NCI-H446 treated with DMSO at 0.1 percent for 48 hours (cell line): ENCODE data around the gene SPINK4.

Experiments used
- DNase-seq: peaks from one replicate; lab custom pipeline; 2025; lab: John Stamatoyannopoulos, UW

Gene SPINK4, protein sequence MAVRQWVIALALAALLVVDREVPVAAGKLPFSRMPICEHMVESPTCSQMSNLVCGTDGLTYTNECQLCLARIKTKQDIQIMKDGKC

DNA sequence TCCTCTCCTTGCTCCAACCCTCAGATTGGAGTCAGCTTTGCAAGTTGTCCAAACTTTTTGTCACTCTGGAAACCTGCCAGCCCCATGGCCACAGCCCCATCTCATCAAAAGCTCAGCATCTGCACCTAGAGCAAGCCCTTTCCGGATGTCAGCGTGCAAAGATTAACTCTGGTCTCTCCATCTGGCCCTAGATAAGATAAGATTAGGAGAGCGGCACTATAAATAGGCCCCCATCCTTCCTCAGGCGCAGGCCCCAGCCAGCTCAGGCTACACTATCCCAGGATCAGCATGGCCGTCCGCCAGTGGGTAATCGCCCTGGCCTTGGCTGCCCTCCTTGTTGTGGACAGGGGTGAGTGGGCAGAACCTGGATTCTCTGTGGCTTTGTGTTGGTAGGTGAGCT is at the start of gene SPINK4:
TSS of gene SPINK4 (plus strand) at position 247 of the 400 bp plus-strand sequence. CDS start at position 289, 42 bp downstream.
- no peak for DNase-seq

DNA sequence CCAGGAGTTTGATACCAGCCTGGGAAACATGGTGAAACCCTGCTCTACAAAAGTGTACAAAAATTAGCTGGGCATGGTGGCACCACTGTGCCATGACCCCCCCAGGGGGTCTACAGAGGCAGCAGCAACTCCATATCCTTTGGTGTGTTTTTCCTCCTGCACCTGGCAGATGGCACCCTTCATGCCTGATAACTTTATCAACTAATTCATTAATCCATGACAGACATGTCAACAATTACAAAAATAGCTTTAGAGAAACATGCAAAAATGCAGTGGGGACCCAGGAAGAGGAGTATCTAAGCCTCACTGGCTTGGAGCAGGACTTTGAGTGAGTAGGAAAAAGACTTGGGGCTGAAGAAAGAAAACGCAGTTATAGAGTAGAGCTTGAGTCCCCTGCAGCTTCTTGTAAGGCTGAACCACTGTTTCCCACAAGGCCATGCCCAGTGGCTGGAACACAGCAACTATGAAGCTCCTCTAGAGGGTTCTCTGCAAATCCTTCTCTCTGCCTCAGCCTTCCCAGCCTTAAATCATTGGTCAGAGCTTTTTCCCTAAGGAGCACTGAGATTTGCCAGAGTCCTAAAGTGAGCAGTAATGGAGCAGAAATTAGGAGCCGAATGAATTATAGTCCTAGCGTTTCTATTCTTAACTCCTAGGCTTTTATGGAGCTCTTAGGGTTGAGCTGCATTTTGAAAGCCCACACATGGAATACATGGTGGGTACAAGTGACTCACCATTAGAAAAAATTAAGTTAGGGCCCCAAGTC is 47.3 kb upstream of the SPINK4 start:
- DNase-seq, result no peak

DNA sequence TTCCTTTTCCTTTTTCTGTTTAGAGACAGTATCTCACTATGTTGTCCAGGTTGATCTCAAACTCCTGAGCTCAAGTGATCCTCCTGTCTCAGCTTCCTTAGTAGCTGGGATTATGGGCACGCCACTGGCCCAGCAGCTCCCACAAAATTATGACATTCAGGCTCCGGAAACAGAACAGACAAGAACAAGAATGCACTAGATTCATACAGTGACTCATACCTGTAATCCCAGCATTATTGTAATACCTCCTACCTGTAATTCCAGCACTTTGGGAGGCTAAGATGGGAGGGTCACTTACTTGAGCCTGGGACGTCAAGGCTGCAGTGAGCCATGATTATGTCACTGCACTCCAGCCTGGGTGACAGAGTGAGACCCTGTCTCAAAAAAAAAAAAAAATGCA is 46.1 kb upstream of the SPINK4 start:
- no peak for DNase-seq

DNA sequence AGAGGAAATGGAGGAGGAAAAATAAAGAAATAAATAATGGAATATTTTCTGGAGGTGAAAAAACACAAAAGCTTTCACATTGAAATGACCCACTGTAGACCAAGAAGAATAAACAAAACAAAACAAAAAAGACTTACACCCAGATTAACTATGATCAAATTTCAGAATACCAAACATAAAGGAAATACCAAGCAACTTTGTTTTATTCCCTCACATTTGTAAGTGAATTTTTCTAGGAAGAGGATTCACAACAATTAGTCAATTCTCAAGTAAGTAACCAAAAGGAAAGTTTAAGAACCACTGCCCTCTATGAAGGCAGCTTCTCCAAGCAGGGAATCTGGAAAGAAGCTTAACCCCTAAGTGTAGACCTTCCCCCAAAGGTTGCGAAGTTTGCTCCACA is 43.2 kb upstream of the SPINK4 start:
- no peak for DNase-seq

DNA sequence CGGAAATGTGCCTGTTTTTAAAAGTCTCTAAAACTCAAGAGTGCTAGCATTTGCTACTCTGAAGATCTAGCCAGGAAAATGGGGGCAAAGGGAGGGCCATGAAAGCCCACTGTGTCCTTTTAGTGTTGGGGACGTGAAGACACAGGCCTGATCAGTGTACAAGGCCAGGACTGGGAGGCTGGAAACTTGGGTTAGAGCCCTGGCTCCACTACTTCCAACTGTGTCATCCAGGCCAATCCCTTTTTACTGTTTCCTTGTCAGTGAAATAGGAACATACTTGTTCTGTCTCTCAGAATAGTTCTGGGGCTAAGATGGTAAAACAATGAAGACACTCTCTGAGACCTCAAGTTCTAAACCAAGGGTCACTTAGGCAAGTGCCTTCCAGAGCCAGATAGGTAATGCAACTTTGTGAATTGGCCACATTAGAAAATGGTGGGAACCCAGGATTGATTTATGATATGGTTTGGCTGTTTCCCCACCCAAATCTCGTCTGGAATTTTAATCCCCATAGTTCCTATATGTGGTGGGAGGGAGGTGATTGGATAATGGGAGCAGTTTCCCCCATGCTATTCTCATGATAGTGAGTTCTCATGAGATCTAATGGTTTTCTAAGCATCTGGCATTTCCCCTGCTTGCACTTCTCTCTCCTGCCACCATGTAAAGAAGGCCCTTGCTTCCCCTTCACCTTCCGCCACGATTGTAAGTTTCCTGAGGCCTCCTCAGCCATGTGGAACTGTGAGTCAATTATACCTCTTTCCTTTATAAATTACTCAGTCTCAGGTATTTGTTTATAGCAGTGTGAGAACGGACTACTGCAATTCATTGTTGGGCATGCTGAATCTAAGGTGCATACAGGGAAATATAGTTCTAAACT is 42.5 kb upstream of the SPINK4 start:
- no peak for DNase-seq

DNA sequence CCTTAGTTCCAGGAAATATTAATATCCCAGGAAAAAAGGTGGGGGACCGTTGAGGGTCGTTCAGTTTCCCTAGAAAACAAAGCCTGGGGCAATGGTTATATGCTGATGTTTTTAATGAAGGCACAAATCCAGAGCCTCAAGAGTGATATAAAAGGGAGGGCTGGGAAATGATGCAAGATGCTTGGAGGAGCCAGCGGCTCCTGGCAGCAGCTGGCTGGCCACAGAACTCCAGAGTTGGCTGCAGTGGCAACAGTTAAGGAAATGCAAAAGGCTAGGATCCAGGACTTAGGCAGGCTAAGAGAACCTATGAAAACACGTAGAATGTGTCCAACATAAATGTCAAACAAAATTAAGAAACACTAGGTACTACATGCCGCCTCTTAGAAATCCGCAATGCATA is 41.8 kb upstream of the SPINK4 start:
- DNase-seq, result no peak

DNA sequence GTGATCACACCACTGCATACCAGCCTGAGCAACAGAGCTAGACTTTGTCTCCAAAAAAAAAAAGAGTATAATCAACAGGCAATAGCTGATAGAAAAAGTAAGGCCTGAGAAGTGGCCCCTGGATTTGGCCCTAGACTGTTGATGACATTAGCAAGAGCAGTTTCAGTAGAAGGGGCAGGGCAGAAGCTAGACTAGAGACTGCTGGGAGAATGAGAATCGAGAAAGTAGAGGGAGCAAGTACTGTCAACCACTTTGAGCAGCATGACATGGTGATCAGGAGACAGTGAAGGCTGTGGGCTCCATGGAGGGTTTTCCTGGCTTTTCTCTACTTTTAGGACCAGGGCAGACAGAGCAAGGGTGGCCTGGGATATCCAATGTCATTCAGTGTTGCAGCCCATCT is 37.9 kb upstream of the SPINK4 start:
- no peak for DNase-seq

DNA sequence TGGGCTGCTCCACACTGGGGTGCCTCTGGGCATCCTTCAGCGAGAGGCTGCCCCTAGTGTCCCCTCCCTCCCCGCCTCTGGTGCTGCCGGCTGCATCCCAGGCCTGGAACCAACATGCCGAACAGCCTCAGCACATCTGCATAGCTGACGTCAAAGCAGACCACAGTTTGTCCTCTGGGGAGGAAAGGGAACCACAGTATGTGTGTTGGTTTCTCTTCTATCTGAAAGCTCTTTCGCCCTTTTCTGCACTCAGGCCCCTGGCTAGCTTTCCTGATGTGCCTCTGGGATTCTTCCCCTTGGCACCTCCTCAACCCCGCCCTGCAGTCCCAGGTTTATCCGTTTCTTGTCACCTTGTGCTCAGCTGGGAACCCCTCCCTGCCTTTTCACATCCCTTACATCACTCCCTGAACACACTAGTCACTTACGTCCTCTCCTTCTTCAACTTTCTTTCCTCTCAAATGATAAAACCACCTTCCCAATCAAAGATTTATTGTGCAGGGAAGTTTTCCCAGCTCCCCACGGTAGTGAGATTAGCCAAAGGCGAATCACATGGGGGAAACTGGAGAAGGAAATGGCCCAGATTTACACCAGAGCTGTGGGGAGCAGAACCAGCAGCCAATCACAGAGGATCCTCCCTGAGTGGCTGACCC is 37.3 kb upstream of the SPINK4 start:
- DNase-seq, result no peak

DNA sequence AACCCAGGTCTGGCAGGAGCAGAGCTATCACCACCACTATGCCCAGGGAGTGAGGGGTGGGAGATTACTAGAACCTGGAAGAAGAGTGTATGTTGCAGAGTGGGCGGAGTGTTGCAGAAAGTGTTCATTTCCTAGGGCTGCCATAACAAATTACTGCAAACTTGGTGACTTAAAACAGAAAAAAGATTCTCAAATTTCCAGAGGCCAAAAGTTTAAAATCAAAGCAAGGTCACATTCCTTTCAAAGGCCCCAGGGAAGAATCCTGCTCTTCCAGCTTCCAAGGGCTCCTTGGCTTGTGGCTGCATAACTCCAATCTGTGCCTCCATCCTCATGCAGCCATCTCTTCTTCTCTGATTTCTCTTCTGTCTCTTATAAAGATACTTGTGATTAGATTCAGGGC is 30.6 kb upstream of the SPINK4 start:
- DNase-seq, result no peak

DNA sequence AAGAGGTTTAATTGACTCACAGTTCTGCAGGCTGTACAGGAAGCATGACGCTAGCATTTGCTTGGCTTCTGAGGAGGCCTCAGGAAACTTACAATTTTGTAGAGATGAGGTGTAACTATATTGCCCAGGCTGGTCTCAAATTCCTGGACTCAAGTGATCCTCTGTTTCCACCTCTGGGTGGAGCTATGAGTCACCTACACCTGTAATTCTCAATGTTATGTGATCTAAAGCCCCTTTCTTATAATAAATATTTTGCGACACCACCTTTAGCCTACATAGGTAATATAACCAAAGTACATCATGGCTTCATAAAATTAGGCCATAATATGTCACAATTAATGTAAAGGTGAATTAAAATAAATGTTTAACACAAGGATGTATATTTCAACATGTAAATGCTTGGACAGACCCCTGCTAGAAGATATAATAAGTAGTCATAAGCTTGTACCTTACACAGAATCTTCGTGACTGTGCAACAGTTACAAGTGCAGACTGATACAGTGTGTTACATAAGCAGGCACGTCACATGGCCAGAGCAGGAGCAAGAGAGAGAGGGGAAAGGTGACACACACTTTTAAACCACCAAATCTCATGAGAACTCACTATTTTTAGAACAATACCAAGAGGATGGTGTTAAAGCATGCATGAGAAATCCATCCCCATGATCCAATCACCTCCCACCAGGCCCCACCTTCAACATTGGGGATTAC is 29.8 kb upstream of the SPINK4 start:
- no peak for DNase-seq

DNA sequence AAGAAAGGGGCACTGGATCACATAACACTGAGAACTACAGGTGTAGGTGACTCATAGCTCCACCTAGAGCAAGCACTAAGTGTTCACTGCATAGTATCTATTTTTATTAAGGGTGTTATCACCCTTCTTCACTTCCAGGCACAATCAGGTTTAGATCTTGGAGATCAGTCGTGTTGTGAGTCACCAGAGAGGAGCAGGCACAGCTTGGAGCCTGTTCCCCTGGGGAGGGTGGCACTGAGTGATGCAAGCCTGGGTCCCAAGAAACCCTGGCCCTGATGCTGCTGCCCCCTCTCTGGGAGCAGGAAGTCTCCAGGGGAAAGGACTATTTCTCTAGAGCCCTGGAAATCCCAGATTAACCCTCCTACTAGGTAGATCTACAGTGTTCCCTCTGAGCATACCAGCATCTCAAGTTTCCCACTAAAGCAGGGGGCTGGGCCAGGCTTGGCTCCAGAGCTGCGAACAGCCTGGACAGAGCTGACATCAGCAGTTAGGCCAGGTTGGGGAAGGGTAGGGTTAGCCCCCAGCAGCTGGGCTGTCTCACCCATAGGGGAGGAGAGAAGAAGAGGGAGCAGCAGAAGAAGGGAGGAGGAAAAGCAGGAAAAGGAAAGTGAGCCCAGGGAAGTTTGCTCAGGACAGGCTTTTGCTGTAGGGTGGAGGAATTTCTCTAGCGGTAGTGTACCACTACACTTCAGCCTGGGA is 28.1 kb upstream of the SPINK4 start:
- no peak for DNase-seq

DNA sequence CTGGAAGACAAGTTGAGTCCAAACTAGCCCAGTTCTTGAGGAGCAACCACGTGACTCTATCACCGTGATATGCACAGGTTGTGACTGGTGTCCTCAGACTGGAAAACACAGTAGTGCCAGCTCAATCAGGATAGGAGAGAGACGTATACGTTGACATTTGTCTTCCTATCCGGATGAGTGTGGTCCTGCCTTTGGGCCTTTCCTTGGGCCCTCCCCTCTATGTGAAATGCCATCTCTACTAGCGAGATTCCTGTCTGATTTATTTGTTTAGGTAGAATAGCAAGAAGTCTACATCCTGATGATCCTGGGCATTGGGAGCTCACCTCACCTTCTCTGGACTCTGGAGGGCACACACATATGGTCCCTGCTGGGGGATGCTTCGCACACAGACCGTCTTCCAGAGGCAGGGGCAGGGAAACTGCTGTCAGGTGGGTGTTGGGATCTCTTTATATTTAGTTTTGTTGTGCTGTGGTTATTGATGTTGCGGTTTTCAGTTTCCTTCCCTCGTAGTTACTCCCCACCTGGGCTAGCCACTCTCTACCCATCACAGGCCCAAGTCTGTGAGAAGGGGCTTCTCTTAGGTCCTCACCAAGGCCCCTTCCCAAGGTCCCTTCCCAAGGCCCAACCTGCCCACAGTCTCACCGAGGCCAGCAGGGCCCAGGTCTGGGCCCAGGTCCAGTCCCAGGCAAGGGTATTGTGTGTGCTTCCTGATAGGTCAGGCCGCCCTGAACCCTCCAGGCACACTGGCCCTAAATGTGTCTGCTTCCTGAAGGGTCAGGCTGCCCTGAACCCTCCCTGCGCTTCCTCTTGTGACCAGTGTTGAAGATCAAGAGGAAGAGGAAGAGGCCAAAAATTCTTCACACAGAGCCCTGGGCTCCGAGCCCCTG is 19.0 kb upstream of the SPINK4 start:
- DNase-seq, result no peak

DNA sequence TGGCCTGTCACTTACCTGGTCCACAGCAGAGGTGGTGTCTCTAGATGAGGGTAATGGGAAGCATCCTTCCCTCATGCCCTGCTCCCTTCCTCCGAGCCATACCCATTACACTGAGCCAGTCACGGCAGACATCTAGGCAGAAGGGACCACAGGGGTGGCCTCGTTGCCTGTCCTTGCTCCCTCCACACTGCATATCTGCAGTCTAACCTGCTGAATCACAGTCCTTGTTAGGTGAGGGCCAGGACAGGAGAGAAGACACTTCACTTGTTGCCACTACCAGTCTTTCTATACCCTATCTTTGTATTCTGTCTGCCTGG is 18.4 kb upstream of the SPINK4 start:
- no peak for DNase-seq

DNA sequence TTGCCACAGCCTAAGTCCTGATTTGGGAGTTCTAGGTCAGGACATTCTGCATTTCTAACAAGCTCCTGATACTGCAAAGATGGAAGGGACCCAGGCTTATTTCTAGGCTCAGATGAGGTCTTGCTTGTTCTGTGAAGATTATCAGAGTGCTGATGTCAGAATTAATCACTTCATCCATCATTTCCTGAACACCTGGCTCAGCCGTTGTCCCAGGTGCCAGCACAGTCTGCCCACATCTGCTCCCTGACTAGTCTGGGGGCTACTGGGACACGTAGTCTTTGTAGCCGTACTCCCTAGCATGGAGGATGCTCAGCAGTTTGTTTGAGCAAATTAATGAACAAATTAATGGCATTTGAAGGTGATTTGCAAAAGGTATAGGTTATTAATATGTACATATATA is 17.9 kb upstream of the SPINK4 start:
- no peak for DNase-seq

DNA sequence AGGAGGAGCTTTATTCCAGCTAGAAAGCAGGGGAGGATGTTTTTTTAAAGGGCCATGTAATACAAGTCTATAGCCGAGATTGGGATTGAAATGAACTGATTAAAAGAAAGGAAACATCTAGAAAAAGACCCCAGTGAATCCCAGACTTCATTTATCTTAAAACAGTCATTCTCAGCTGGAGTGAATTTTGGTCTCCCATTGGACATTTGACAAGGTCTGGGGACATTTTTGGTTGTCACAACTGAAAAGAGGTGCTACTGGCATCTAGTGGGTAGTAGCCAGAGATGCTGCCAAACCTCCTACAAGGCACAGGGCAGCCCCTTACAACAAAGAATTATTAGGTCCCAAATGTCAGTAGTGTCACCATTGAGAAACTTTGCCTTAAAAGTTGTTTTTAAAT is 16.3 kb upstream of the SPINK4 start:
- DNase-seq, result no peak

DNA sequence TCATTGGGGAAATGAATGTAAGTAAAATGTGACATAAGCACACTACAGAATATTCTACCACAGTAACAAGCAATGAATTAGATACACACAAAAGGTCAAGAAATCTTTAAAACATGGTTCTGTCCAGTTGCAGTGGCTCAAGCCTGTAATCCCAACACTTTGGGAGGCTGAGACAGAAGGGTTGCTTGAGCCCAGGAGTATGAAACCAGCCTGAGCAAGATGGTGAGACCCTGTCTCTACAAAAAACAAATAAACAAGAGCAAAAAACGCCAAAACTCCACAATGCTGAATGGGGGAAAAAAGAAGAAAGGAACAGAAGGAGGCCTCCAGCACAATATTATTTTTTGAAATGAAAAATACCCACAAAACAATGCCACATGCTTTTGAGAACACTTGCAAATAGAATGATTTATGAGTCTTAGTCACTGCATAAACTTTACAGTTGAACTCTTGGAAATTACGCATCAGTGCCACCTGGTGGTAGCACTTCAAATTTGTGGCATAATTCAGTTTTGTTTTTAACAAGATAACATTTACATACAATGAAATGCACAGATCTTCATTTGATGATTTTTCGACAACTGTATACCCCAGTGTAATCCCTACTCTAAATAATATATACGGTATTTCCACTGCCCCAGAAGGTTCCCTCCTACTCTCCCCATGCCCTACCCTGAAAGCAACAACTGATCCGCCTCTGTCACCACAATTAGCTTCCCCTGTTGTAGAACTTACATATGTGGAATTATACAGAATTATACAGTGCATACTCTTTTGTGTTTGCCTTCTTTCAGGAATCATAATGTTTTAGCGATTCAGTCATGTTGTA is 14.4 kb upstream of the SPINK4 start:
- DNase-seq, result peak; percentile 60

DNA sequence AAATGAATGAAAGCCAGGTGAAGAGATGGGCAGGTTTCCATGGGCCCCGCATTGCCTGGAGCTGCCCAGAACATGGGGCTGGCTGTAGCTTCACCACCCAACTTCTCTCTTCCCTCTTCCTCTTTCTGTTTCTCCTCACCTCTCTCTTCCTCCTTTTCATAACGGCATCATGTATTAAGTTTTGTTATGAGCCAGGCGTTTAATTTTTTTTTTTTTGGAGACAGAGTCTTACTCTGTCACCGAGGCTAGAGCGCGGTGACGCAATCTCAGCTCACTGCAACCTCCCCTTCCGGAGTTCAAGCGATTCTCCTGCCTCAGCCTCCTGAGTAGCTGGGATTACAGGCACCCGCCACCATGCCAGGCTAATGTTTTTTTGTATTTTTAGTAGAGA is 13.0 kb upstream of the SPINK4 start:
- DNase-seq, result no peak

DNA sequence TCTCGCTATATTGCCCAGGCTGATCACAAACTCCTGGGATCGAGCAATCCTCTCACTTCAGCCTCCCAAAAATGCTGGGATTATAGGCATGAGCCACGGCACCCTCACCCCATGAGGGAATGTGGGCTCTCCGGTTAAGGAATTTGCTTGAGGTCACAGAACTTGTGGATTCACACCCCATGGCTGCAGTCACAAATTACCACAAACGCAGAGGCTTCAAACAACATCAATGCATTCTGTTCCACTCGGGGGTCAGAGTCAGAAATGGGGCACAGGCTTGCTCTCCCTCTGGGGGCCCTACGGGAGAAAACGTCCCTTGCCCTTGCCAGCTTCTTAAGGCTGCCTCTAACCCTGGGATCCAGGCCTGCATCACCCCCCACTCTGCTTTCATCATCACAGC is 12.2 kb upstream of the SPINK4 start:
- no peak for DNase-seq

DNA sequence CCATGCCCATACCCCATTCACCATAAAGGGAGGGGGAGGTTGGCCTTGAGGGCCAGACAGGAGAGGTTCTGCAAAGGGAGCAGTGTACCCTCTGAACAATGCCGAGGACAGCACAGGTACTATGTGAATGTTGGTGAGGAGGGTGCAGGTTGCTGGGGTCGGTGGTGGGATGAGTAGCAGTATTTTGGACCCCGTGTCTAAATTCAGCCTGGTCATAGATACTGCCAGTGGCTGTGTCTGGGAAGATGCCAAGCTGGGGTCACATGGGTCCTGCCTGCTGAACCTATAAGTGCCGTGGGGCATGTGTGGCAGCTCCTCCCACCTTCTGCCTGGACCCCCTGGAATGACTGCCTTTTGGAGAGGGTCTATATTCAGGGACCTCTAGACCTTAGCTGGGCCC is 11.4 kb upstream of the SPINK4 start:
- DNase-seq, result no peak
